GM23338 (cell line): ENCODE results near the gene GPRC5D. TPM values are rescaled to one million over a fixed set of nuclear protein-coding genes. Genes with fewer than 3 reads are reported as not detected.

Experiments
- ATAC-seq: fragments of 200-7000 bp; cut with Tn5 transposase; 3 replicates; pipeline ENCODE4 v1.9.1; 2020
- DNase-seq: peaks from one replicate; pipeline ENCODE4 v3.0.0-alpha.2; 2015; ENCODE audit warnings: low spot score
- H2AFZ ChIP-seq: fragments of 200-600 bp; sonication (generic); 2 replicates; pipeline ENCODE4 v1.8.0; 2016; ENCODE audit warnings: antibody characterized with exemption, mild to moderate bottlenecking, moderate library complexity
- H3F3A ChIP-seq: fragments of 200-600 bp; sonication (generic); replicated peaks from 2 replicates; pipeline ENCODE4 v1.8.0; 2017; ENCODE audit warnings: antibody characterized with exemption, mixed run types, low read depth
- H3K27ac ChIP-seq: fragments of 200-600 bp; sonication (generic); 2 replicates; pipeline ENCODE4 v1.6.1; 2016; ENCODE audit warnings: low read depth
- H3K27me3 ChIP-seq: fragments of 200-600 bp; sonication (generic); 2 replicates; pipeline ENCODE4 v1.8.0; 2016; ENCODE audit warnings: mild to moderate bottlenecking, mixed run types, moderate library complexity; ENCODE audit not compliant: insufficient read depth
- H3K36me3 ChIP-seq: fragments of 200-600 bp; sonication (generic); 2 replicates; pipeline ENCODE4 v1.8.0; 2016; ENCODE audit warnings: mild to moderate bottlenecking; ENCODE audit not compliant: insufficient read depth
- H3K4me1 ChIP-seq: fragments of 200-600 bp; sonication (generic); 2 replicates; pipeline ENCODE4 v1.8.0; 2016; ENCODE audit warnings: mild to moderate bottlenecking, moderate library complexity; ENCODE audit not compliant: insufficient read depth
- H3K4me2 ChIP-seq: fragments of 200-600 bp; sonication (generic); 2 replicates; pipeline ENCODE4 v1.7.1; 2017; ENCODE audit warnings: mixed run types
- H3K4me3 ChIP-seq: fragments of 200-600 bp; sonication (generic); 2 replicates; pipeline ENCODE4 v1.6.1; 2016; ENCODE audit warnings: mixed run types
- H3K79me2 ChIP-seq: fragments of 200-600 bp; sonication (generic); replicated peaks from 2 replicates; pipeline ENCODE4 v1.8.0; 2017; ENCODE audit warnings: mild to moderate bottlenecking; ENCODE audit not compliant: insufficient read depth
- H3K9me2 ChIP-seq: fragments of 200-600 bp; sonication (generic); 2 replicates; pipeline ENCODE4 v1.8.0; 2017; ENCODE audit not compliant: insufficient read depth
- H4K20me1 ChIP-seq: fragments of 200-600 bp; sonication (generic); replicated peaks from 2 replicates; pipeline ENCODE4 v1.8.0; 2017; ENCODE audit warnings: mild to moderate bottlenecking; ENCODE audit not compliant: insufficient read depth
- H3K27ac Mint-ChIP-seq: 2 replicates; pipeline ENCODE4 v1.8.0; 2020; ENCODE audit warnings: inconsistent platforms, mild to moderate bottlenecking, moderate library complexity, mixed read lengths
- H3K27me3 Mint-ChIP-seq: 3 replicates; pipeline ENCODE4 v1.8.0; 2022; ENCODE audit warnings: low read depth, mild to moderate bottlenecking, moderate library complexity, mixed read lengths, inconsistent platforms; ENCODE audit not compliant: insufficient read depth, poor library complexity
- H3K36me3 Mint-ChIP-seq: 3 replicates; pipeline ENCODE4 v1.8.0; 2021; ENCODE audit warnings: low read depth, mild to moderate bottlenecking, inconsistent platforms, moderate library complexity, mixed read lengths
- H3K4me1 Mint-ChIP-seq: 3 replicates; pipeline ENCODE4 v1.8.0; 2020; ENCODE audit warnings: mild to moderate bottlenecking, inconsistent platforms, mixed read lengths
- H3K4me3 Mint-ChIP-seq: 3 replicates; pipeline ENCODE4 v1.8.0; 2021; ENCODE audit warnings: moderate library complexity, mild to moderate bottlenecking, inconsistent platforms, mixed read lengths
- H3K9me3 Mint-ChIP-seq: 3 replicates; pipeline ENCODE4 v1.8.0; 2020; ENCODE audit warnings: moderate library complexity, mild to moderate bottlenecking, inconsistent platforms, mixed read lengths
- CREB1 ChIP-seq: fragments of 250-450 bp; sonication (Bioruptor Pico); IDR thresholded peaks from 2 replicates; pipeline ENCODE4 v1.5.0; 2020; ENCODE audit warnings: low read depth, mild to moderate bottlenecking, moderate library complexity
- EZH2 ChIP-seq: fragments of 200-600 bp; sonication (generic); IDR thresholded peaks from one replicate; pipeline ENCODE4 v1.8.0; 2017; ENCODE audit warnings: antibody characterized with exemption, mild to moderate bottlenecking, low read depth; ENCODE audit not compliant: unreplicated experiment
- EZH2phosphoT487 ChIP-seq: fragments of 200-600 bp; sonication (generic); IDR thresholded peaks from one replicate; pipeline ENCODE4 v1.8.1; 2018; ENCODE audit warnings: antibody characterized with exemption; ENCODE audit not compliant: unreplicated experiment
- JUNB ChIP-seq: IDR thresholded peaks from one replicate; pipeline ENCODE4 v1.6.1; 2016; ENCODE audit warnings: antibody characterized with exemption; ENCODE audit not compliant: unreplicated experiment
- POLR2AphosphoS5 ChIP-seq: IDR thresholded peaks from 2 replicates; pipeline ENCODE4 v1.6.1; 2016; ENCODE audit warnings: antibody characterized with exemption, low read depth
- STAT1 ChIP-seq: IDR thresholded peaks from one replicate; pipeline ENCODE4 v1.6.1; 2016; ENCODE audit warnings: antibody characterized with exemption; ENCODE audit not compliant: unreplicated experiment
- ZNF114 ChIP-seq: fragments of 250-450 bp; sonication (Bioruptor Pico); IDR thresholded peaks from 2 replicates; pipeline ENCODE4 v1.5.0; 2020; ENCODE audit warnings: mild to moderate bottlenecking, moderate library complexity
- ZNF462 ChIP-seq: fragments of 250-450 bp; sonication (Bioruptor Pico); IDR thresholded peaks from 2 replicates; pipeline ENCODE4 v1.5.0; 2020; ENCODE audit warnings: mild to moderate bottlenecking, moderate library complexity
- polyA plus RNA-seq: library from polyadenylated mRNA; unstranded; fragments of >200 nt; fragmentation: Nextera tagmentation; extraction: Ambion mirVana; gene quantifications from 2 replicates; pipeline ENCODE4 v1.2.1, GENCODE V29; 2016
- total RNA-seq: library from RNA; depleted of rRNA; stranded (reverse); fragments of >200 nt; shearing (Covaris generic); gene quantifications from 2 replicates; pipeline ENCODE4 v1.2.3, GENCODE V29; 2014
- TF ChIP-seq, protein P1 (sequence below): IDR thresholded peaks from one replicate; pipeline ENCODE4 v1.6.1; 2018; ENCODE audit warnings: antibody characterized with exemption; ENCODE audit not compliant: unreplicated experiment

Gene GPRC5D
- total and polyA plus RNA-seq, 2 experiments from 2014 or later: not detected

GRCh38 chr12:12945591-12945990 lies 6.4 kb downstream of the GPRC5D start (continued):
- TF ChIP-seq, protein P1, sequence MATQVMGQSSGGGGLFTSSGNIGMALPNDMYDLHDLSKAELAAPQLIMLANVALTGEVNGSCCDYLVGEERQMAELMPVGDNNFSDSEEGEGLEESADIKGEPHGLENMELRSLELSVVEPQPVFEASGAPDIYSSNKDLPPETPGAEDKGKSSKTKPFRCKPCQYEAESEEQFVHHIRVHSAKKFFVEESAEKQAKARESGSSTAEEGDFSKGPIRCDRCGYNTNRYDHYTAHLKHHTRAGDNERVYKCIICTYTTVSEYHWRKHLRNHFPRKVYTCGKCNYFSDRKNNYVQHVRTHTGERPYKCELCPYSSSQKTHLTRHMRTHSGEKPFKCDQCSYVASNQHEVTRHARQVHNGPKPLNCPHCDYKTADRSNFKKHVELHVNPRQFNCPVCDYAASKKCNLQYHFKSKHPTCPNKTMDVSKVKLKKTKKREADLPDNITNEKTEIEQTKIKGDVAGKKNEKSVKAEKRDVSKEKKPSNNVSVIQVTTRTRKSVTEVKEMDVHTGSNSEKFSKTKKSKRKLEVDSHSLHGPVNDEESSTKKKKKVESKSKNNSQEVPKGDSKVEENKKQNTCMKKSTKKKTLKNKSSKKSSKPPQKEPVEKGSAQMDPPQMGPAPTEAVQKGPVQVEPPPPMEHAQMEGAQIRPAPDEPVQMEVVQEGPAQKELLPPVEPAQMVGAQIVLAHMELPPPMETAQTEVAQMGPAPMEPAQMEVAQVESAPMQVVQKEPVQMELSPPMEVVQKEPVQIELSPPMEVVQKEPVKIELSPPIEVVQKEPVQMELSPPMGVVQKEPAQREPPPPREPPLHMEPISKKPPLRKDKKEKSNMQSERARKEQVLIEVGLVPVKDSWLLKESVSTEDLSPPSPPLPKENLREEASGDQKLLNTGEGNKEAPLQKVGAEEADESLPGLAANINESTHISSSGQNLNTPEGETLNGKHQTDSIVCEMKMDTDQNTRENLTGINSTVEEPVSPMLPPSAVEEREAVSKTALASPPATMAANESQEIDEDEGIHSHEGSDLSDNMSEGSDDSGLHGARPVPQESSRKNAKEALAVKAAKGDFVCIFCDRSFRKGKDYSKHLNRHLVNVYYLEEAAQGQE: no peak
- TF ChIP-seq STAT1 (no peak), JUNB (no peak), POLR2AphosphoS5 (no peak)

- no peak overlapping the region for H3K27ac ChIP-seq
- H3K4me3 Mint-ChIP-seq: no peak overlapping the region
- H3K4me1 Mint-ChIP-seq: no peaks in the 10 kb centered on the region
- H3K4me2 ChIP-seq: no peak overlapping the region
- H3K36me3 ChIP-seq: no peaks in the 10 kb centered on the region
- H2AFZ ChIP-seq: no peak overlapping the region
- H3K9me3 Mint-ChIP-seq: no peaks in the 10 kb centered on the region
- H3K79me2 ChIP-seq: no peaks in the 10 kb centered on the region
- ATAC-seq (no peak), DNase-seq (no peak)
- H3K27ac Mint-ChIP-seq: no peak overlapping the region
- H3K9me2 ChIP-seq: no peaks in the 10 kb centered on the region
- H3K4me1 ChIP-seq: no peaks in the 10 kb centered on the region
- no peaks in the 10 kb centered on the region for H3K36me3 Mint-ChIP-seq
- peaks cover 5% of the 10 kb centered on the region for H3K27me3 Mint-ChIP-seq
- no peaks in the 10 kb centered on the region for H3F3A ChIP-seq
- no peak overlapping the region for H3K4me3 ChIP-seq
- no peaks in the 10 kb centered on the region for H3K27me3 ChIP-seq
- no peaks in the 10 kb centered on the region for H4K20me1 ChIP-seq
- no peak for TF ChIP-seq JUNB
- TF ChIP-seq ZNF462: no peak
- no peak for TF ChIP-seq CREB1 (CRISPR knock-in tag)
- TF ChIP-seq POLR2AphosphoS5: no peak
- TF ChIP-seq, protein P1: no peak
- TF ChIP-seq EZH2phosphoT487: no peak
- TF ChIP-seq ZNF114: no peak
- TF ChIP-seq EZH2: no peak
Observed at GRCh38 chr12:12943586-12944260, 8.2 kb downstream of the GPRC5D start.
